GM23338 (cell line): ENCODE results near the gene TIE1. TPM values are rescaled to one million over a fixed set of nuclear protein-coding genes. Genes with fewer than 3 reads are reported as not detected.

Source experiments
- ATAC-seq: fragments of 200-7000 bp; cut with Tn5 transposase; 3 replicates; pipeline ENCODE4 v1.9.1; 2020
- DNase-seq: peaks from one replicate; pipeline ENCODE4 v3.0.0-alpha.2; 2015; ENCODE audit warnings: low spot score
- H2AFZ ChIP-seq: fragments of 200-600 bp; sonication (generic); 2 replicates; pipeline ENCODE4 v1.8.0; 2016; ENCODE audit warnings: antibody characterized with exemption, mild to moderate bottlenecking, moderate library complexity
- H3F3A ChIP-seq: fragments of 200-600 bp; sonication (generic); replicated peaks from 2 replicates; pipeline ENCODE4 v1.8.0; 2017; ENCODE audit warnings: antibody characterized with exemption, mixed run types, low read depth
- H3K27ac ChIP-seq: fragments of 200-600 bp; sonication (generic); 2 replicates; pipeline ENCODE4 v1.6.1; 2016; ENCODE audit warnings: low read depth
- H3K27me3 ChIP-seq: fragments of 200-600 bp; sonication (generic); 2 replicates; pipeline ENCODE4 v1.8.0; 2016; ENCODE audit warnings: mild to moderate bottlenecking, mixed run types, moderate library complexity; ENCODE audit not compliant: insufficient read depth
- H3K36me3 ChIP-seq: fragments of 200-600 bp; sonication (generic); 2 replicates; pipeline ENCODE4 v1.8.0; 2016; ENCODE audit warnings: mild to moderate bottlenecking; ENCODE audit not compliant: insufficient read depth
- H3K4me1 ChIP-seq: fragments of 200-600 bp; sonication (generic); 2 replicates; pipeline ENCODE4 v1.8.0; 2016; ENCODE audit warnings: mild to moderate bottlenecking, moderate library complexity; ENCODE audit not compliant: insufficient read depth
- H3K4me2 ChIP-seq: fragments of 200-600 bp; sonication (generic); 2 replicates; pipeline ENCODE4 v1.7.1; 2017; ENCODE audit warnings: mixed run types
- H3K4me3 ChIP-seq: fragments of 200-600 bp; sonication (generic); 2 replicates; pipeline ENCODE4 v1.6.1; 2016; ENCODE audit warnings: mixed run types
- H3K79me2 ChIP-seq: fragments of 200-600 bp; sonication (generic); replicated peaks from 2 replicates; pipeline ENCODE4 v1.8.0; 2017; ENCODE audit warnings: mild to moderate bottlenecking; ENCODE audit not compliant: insufficient read depth
- H3K9me2 ChIP-seq: fragments of 200-600 bp; sonication (generic); 2 replicates; pipeline ENCODE4 v1.8.0; 2017; ENCODE audit not compliant: insufficient read depth
- H4K20me1 ChIP-seq: fragments of 200-600 bp; sonication (generic); replicated peaks from 2 replicates; pipeline ENCODE4 v1.8.0; 2017; ENCODE audit warnings: mild to moderate bottlenecking; ENCODE audit not compliant: insufficient read depth
- H3K27ac Mint-ChIP-seq: 2 replicates; pipeline ENCODE4 v1.8.0; 2020; ENCODE audit warnings: inconsistent platforms, mild to moderate bottlenecking, moderate library complexity, mixed read lengths
- H3K27me3 Mint-ChIP-seq: 3 replicates; pipeline ENCODE4 v1.8.0; 2022; ENCODE audit warnings: low read depth, mild to moderate bottlenecking, moderate library complexity, mixed read lengths, inconsistent platforms; ENCODE audit not compliant: insufficient read depth, poor library complexity
- H3K36me3 Mint-ChIP-seq: 3 replicates; pipeline ENCODE4 v1.8.0; 2021; ENCODE audit warnings: low read depth, mild to moderate bottlenecking, inconsistent platforms, moderate library complexity, mixed read lengths
- H3K4me1 Mint-ChIP-seq: 3 replicates; pipeline ENCODE4 v1.8.0; 2020; ENCODE audit warnings: mild to moderate bottlenecking, inconsistent platforms, mixed read lengths
- H3K4me3 Mint-ChIP-seq: 3 replicates; pipeline ENCODE4 v1.8.0; 2021; ENCODE audit warnings: moderate library complexity, mild to moderate bottlenecking, inconsistent platforms, mixed read lengths
- H3K9me3 Mint-ChIP-seq: 3 replicates; pipeline ENCODE4 v1.8.0; 2020; ENCODE audit warnings: moderate library complexity, mild to moderate bottlenecking, inconsistent platforms, mixed read lengths
- CREB1 ChIP-seq: fragments of 250-450 bp; sonication (Bioruptor Pico); IDR thresholded peaks from 2 replicates; pipeline ENCODE4 v1.5.0; 2020; ENCODE audit warnings: low read depth, mild to moderate bottlenecking, moderate library complexity
- CTCF ChIP-seq, 2 experiments: fragments of 200-600 bp in 1 of 2; sonication (generic) in 1 of 2; conservative IDR thresholded peaks; 2 replicates each; pipeline versions ENCODE4 v1.5.1 to v1.6.1; 2016 to 2017; ENCODE audit warnings: antibody characterized with exemption in 2 of 2, low read depth in 2 of 2, mild to moderate bottlenecking in 2 of 2, moderate library complexity in 1 of 2
- ETS1 ChIP-seq: IDR thresholded peaks from 2 replicates; pipeline ENCODE4 v1.6.1; 2016; ENCODE audit warnings: antibody characterized with exemption
- EZH2 ChIP-seq: fragments of 200-600 bp; sonication (generic); IDR thresholded peaks from one replicate; pipeline ENCODE4 v1.8.0; 2017; ENCODE audit warnings: antibody characterized with exemption, mild to moderate bottlenecking, low read depth; ENCODE audit not compliant: unreplicated experiment
- EZH2phosphoT487 ChIP-seq: fragments of 200-600 bp; sonication (generic); IDR thresholded peaks from one replicate; pipeline ENCODE4 v1.8.1; 2018; ENCODE audit warnings: antibody characterized with exemption; ENCODE audit not compliant: unreplicated experiment
- POLR2AphosphoS5 ChIP-seq: IDR thresholded peaks from 2 replicates; pipeline ENCODE4 v1.6.1; 2016; ENCODE audit warnings: antibody characterized with exemption, low read depth
- STAT1 ChIP-seq: IDR thresholded peaks from one replicate; pipeline ENCODE4 v1.6.1; 2016; ENCODE audit warnings: antibody characterized with exemption; ENCODE audit not compliant: unreplicated experiment
- ZNF114 ChIP-seq: fragments of 250-450 bp; sonication (Bioruptor Pico); IDR thresholded peaks from 2 replicates; pipeline ENCODE4 v1.5.0; 2020; ENCODE audit warnings: mild to moderate bottlenecking, moderate library complexity
- ZNF331 ChIP-seq: fragments of 250-450 bp; sonication (Bioruptor Pico); IDR thresholded peaks from 2 replicates; pipeline ENCODE4 v1.5.0; 2020; ENCODE audit warnings: low read depth, mild to moderate bottlenecking, moderate library complexity
- ZNF462 ChIP-seq: fragments of 250-450 bp; sonication (Bioruptor Pico); IDR thresholded peaks from 2 replicates; pipeline ENCODE4 v1.5.0; 2020; ENCODE audit warnings: mild to moderate bottlenecking, moderate library complexity
- polyA plus RNA-seq: library from polyadenylated mRNA; unstranded; fragments of >200 nt; fragmentation: Nextera tagmentation; extraction: Ambion mirVana; gene quantifications from 2 replicates; pipeline ENCODE4 v1.2.1, GENCODE V29; 2016
- total RNA-seq: library from RNA; depleted of rRNA; stranded (reverse); fragments of >200 nt; shearing (Covaris generic); gene quantifications from 2 replicates; pipeline ENCODE4 v1.2.3, GENCODE V29; 2014

TIE1 gene
- total and polyA plus RNA-seq, 2 experiments from 2014 or later: 0.37 to 2.3 TPM

GRCh38 chr1:43340559-43340958 lies 39.8 kb downstream of the TIE1 start:
- Histone ChIP-seq H3K27me3 (no peaks in the 10 kb centered on the region), H3K9me2 (no peaks in the 10 kb centered on the region), H3K4me1 (no peaks in the 10 kb centered on the region), H3K4me3 (no peak overlapping the region), H3K79me2 (no peaks in the 10 kb centered on the region), H4K20me1 (no peaks in the 10 kb centered on the region), H3K4me2 (no peak overlapping the region), H3K27ac (no peak overlapping the region), H3F3A (no peaks in the 10 kb centered on the region), H2AFZ (no peak overlapping the region), H3K36me3 (no peaks in the 10 kb centered on the region)
- Mint-ChIP-seq H3K36me3 (no peaks in the 10 kb centered on the region), H3K4me3 (no peak overlapping the region), H3K9me3 (no peaks in the 10 kb centered on the region; the same call in 2 of the 3 replicates), H3K27ac (no peak overlapping the region), H3K27me3 (peaks cover 4% of the 10 kb centered on the region), H3K4me1 (peaks cover 6% of the 10 kb centered on the region)
- TF ChIP-seq CTCF (conservative IDR thresholded peaks at IDR 0.05; ENCODE audit: low read depth in 2 of 2) (no peak), POLR2AphosphoS5 (no peak), ZNF114 (CRISPR knock-in tag) (no peak), CREB1 (CRISPR knock-in tag) (no peak), ZNF462 (CRISPR knock-in tag) (no peak), ETS1 (no peak), EZH2phosphoT487 (no peak), STAT1 (no peak), ZNF331 (CRISPR knock-in tag) (no peak), EZH2 (no peak)
- no peak for ATAC-seq
- no peak for DNase-seq
